GM19463 (cell line): Measurements from ENCODE around the gene TSHR.
"Not testable (repeated sequence)": the region's sequence is repeated elsewhere in the genome, so short reads cannot be mapped to it uniquely, and the experiment has no call there.

Experiments
- ATAC-seq: cut with Tn5 transposase; IDR thresholded peaks from one replicate; pipeline ENCODE4 v1.9.1; 2021; ENCODE audit warnings: mild to moderate bottlenecking, moderate library complexity; ENCODE audit not compliant: unreplicated experiment

Gene TSHR

GRCh38 chr14:80988735-80989429, 33.5 kb downstream of the TSHR start:
- ATAC-seq = peak; percentile 63

GRCh38 chr14:80992580-80992979, 37.2 kb downstream of the TSHR start:
- ATAC-seq = no peak

- ATAC-seq = peak; percentile 87
Measured at GRCh38 chr14:80996049-80996901, 40.9 kb downstream of the TSHR start.

GRCh38 chr14:81001447-81001846, 46.0 kb downstream of the TSHR start:
- ATAC-seq = no peak

GRCh38 chr14:81004575-81004974, 49.2 kb downstream of the TSHR start:
- no peak for ATAC-seq

GRCh38 chr14:81005540-81006228, 50.3 kb downstream of the TSHR start:
- ATAC-seq = no peak

GRCh38 chr14:81006266-81006665, 50.8 kb downstream of the TSHR start:
- ATAC-seq = no peak

GRCh38 chr14:81007131-81007530, 51.7 kb downstream of the TSHR start:
- no peak for ATAC-seq

- ATAC-seq = no peak
Measured at GRCh38 chr14:81009346-81009745, 53.9 kb downstream of the TSHR start.

- ATAC-seq = no peak
Measured at GRCh38 chr14:81018251-81018650, 62.8 kb downstream of the TSHR start.

GRCh38 chr14:81018684-81019083, 63.3 kb downstream of the TSHR start:
- ATAC-seq = no peak

- not testable (repeated sequence) for ATAC-seq
Measured at GRCh38 chr14:81019113-81019512, 63.7 kb downstream of the TSHR start.

GRCh38 chr14:81023095-81023710, 67.8 kb downstream of the TSHR start:
- ATAC-seq = no peak

GRCh38 chr14:81028461-81028860, 73.0 kb downstream of the TSHR start:
- ATAC-seq = no peak

- ATAC-seq = no peak
Measured at GRCh38 chr14:81031488-81031887, 76.1 kb downstream of the TSHR start.

- no peak for ATAC-seq
Measured at GRCh38 chr14:81033698-81034240, 78.3 kb downstream of the TSHR start.

- no peak for ATAC-seq
Measured at GRCh38 chr14:81042438-81042837, 87.0 kb downstream of the TSHR start.

GRCh38 chr14:81051547-81051946, 96.1 kb downstream of the TSHR start:
- ATAC-seq = no peak

GRCh38 chr14:81054057-81054456, 98.6 kb downstream of the TSHR start:
- not testable (repeated sequence) for ATAC-seq

GRCh38 chr14:81055971-81056370, 100.5 kb downstream of the TSHR start:
- no peak for ATAC-seq

GRCh38 chr14:81062380-81062779, 107.0 kb downstream of the TSHR start:
- ATAC-seq = no peak
